Gastrocnemius medialis (tissue), 4 donors: ENCODE data around the gene LUC7L2.

Experiments
- CTCF ChIP-seq, 5 experiments: fragments of 450-650 bp in 3 of 5; fragments of 200-600 bp in 2 of 5; sonication (generic) in 2 of 5; IDR thresholded peaks in 4 of 5; conservative IDR thresholded peaks in 1 of 5; 1 replicate in 4 of 5; 2 replicates in 1 of 5; pipeline ENCODE4 v1.5.1; 2016 to 2019; ENCODE audit warnings: antibody characterized with exemption in 5 of 5, mild to moderate bottlenecking in 3 of 5, moderate library complexity in 3 of 5
- POLR2A ChIP-seq, 2 donors: fragments of 450-650 bp; IDR thresholded peaks; one replicate each; pipeline ENCODE4 v1.6.1; 2017; ENCODE audit warnings: antibody characterized with exemption in 2 of 2, mild to moderate bottlenecking in 2 of 2, moderate library complexity in 2 of 2

- TF ChIP-seq CTCF (IDR thresholded peaks at IDR 0.05 in 4 of 5, conservative IDR thresholded peaks at IDR 0.05 in 1 of 5) (no peak), POLR2A (IDR thresholded peaks at IDR 0.05) (no peak)
Measured at GRCh38 chr7:139362302-139362701, 2.6 kb downstream of the LUC7L2 start.
